Measurements from ENCODE around the gene PUS3.

Gene PUS3

GRCh38 chr11:125948278-125949051 lies 45.5 kb upstream of the PUS3 start:
- DNase-seq (ENCODE audit: low spot score), result no peak
- TF ChIP-seq CTCF (IDR thresholded peaks at IDR 0.05; ENCODE audit: extremely low read depth, missing control alignments), result no peak

GRCh38 chr11:125947419-125948277 lies 44.6 kb upstream of the PUS3 start:
- no peak for DNase-seq (ENCODE audit: low spot score)
- TF ChIP-seq CTCF (IDR thresholded peaks at IDR 0.05; ENCODE audit: extremely low read depth, missing control alignments), result no peak

GRCh38 chr11:125946712-125947418 lies 43.9 kb upstream of the PUS3 start:
- DNase-seq (ENCODE audit: low spot score), result no peak
- no peak for TF ChIP-seq CTCF (IDR thresholded peaks at IDR 0.05; ENCODE audit: extremely low read depth, missing control alignments)

- DNase-seq (ENCODE audit: low spot score), result no peak
- TF ChIP-seq CTCF (IDR thresholded peaks at IDR 0.05; ENCODE audit: extremely low read depth, missing control alignments), result no peak
Measured at GRCh38 chr11:125945797-125946520, 43.0 kb upstream of the PUS3 start, which contains the start of gene VSIG10L2. Gene VSIG10L2, plus strand, starts transcription at chr11:125946044. Its CDS starts 12 bp downstream, at chr11:125946056.

- DNase-seq (ENCODE audit: low spot score), result no peak
- no peak for TF ChIP-seq CTCF (IDR thresholded peaks at IDR 0.05; ENCODE audit: extremely low read depth, missing control alignments)
Measured at GRCh38 chr11:125945011-125945796, 42.2 kb upstream of the PUS3 start.

GRCh38 chr11:125944350-125945010 lies 41.5 kb upstream of the PUS3 start:
- no peak for DNase-seq (ENCODE audit: low spot score)
- no peak for TF ChIP-seq CTCF (IDR thresholded peaks at IDR 0.05; ENCODE audit: extremely low read depth, missing control alignments)

All from GM20000 (cell line).